H1 (cell line): ENCODE results near the gene USB1. TPM values are rescaled to one million over a fixed set of nuclear protein-coding genes. Genes with fewer than 3 reads are reported as not detected.

Experiments
- polyA plus RNA-seq, 7 experiments: library from polyadenylated mRNA; depleted of rRNA in 3 of 7; stranded (reverse) in 5 of 7; unstranded in 2 of 7; fragments of >200 nt in 5 of 7; fragments of 200-250 nt in 2 of 7; gene quantifications; 1 replicate in 5 of 7; 2 replicates in 1 of 7; 4 replicates in 1 of 7; pipeline versions ENCODE4 v1.2.1 to v1.2.3, GENCODE V29; 2011 to 2013; ENCODE audit warnings: missing spikeins in 2 of 7, mixed read lengths in 2 of 7
- total RNA-seq: library from RNA; stranded (reverse); fragmentation: NEBNext Ultra II Directional; extraction: Animal tissue kit (Norgen Biotek cat#: 25700); gene quantifications from 2 replicates; pipeline ENCODE4 v1.2.1, GENCODE V29; 2021
- TF ChIP-seq, protein P1 (sequence below): fragments of 300-600 bp; sonication (generic); IDR thresholded peaks from 2 replicates; pipeline ENCODE4 v1.7.1; 2012; ENCODE audit warnings: low read length, moderate library complexity, mild to moderate bottlenecking, inconsistent platforms; ENCODE audit not compliant: insufficient replicate concordance

Gene USB1
- total and polyA plus RNA-seq, 2 of the 8 experiments (the other 6 are each of a cell fraction or from before 2014, with no cell fraction given) = 65.4 to 75.9 TPM

DNA sequence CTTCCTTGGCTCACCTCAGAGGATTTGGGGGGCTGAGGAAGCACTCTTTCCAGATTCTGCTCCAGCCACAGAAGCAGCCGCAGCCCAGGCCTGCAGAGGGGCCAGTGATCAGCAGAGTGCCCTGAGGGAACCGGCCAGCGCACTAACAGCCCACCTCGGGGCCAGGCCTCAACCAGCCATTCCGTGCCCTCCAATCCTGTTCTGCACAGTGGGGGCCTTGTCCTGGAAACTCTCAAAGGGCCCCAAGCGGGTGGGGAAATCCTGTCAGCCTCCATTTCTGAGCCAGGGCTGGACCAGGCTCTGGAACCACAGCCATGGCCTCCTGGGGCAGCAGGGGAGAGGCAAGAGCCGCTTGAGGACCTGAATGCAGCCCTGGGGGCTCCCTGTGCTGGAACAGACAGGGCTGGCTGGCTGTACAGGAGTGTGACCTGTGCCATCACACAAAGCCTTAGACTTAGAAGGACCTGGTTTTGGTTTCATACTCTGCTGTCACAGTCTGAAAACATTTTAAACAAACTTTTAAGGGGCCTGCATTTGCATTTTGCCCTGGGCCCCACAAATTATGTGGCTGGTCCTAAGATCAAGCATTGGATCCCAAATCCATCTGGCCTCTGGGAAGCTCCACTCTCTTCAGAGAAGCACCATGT lies 40.3 kb upstream of the USB1 start (continued):
- TF ChIP-seq, protein P1, sequence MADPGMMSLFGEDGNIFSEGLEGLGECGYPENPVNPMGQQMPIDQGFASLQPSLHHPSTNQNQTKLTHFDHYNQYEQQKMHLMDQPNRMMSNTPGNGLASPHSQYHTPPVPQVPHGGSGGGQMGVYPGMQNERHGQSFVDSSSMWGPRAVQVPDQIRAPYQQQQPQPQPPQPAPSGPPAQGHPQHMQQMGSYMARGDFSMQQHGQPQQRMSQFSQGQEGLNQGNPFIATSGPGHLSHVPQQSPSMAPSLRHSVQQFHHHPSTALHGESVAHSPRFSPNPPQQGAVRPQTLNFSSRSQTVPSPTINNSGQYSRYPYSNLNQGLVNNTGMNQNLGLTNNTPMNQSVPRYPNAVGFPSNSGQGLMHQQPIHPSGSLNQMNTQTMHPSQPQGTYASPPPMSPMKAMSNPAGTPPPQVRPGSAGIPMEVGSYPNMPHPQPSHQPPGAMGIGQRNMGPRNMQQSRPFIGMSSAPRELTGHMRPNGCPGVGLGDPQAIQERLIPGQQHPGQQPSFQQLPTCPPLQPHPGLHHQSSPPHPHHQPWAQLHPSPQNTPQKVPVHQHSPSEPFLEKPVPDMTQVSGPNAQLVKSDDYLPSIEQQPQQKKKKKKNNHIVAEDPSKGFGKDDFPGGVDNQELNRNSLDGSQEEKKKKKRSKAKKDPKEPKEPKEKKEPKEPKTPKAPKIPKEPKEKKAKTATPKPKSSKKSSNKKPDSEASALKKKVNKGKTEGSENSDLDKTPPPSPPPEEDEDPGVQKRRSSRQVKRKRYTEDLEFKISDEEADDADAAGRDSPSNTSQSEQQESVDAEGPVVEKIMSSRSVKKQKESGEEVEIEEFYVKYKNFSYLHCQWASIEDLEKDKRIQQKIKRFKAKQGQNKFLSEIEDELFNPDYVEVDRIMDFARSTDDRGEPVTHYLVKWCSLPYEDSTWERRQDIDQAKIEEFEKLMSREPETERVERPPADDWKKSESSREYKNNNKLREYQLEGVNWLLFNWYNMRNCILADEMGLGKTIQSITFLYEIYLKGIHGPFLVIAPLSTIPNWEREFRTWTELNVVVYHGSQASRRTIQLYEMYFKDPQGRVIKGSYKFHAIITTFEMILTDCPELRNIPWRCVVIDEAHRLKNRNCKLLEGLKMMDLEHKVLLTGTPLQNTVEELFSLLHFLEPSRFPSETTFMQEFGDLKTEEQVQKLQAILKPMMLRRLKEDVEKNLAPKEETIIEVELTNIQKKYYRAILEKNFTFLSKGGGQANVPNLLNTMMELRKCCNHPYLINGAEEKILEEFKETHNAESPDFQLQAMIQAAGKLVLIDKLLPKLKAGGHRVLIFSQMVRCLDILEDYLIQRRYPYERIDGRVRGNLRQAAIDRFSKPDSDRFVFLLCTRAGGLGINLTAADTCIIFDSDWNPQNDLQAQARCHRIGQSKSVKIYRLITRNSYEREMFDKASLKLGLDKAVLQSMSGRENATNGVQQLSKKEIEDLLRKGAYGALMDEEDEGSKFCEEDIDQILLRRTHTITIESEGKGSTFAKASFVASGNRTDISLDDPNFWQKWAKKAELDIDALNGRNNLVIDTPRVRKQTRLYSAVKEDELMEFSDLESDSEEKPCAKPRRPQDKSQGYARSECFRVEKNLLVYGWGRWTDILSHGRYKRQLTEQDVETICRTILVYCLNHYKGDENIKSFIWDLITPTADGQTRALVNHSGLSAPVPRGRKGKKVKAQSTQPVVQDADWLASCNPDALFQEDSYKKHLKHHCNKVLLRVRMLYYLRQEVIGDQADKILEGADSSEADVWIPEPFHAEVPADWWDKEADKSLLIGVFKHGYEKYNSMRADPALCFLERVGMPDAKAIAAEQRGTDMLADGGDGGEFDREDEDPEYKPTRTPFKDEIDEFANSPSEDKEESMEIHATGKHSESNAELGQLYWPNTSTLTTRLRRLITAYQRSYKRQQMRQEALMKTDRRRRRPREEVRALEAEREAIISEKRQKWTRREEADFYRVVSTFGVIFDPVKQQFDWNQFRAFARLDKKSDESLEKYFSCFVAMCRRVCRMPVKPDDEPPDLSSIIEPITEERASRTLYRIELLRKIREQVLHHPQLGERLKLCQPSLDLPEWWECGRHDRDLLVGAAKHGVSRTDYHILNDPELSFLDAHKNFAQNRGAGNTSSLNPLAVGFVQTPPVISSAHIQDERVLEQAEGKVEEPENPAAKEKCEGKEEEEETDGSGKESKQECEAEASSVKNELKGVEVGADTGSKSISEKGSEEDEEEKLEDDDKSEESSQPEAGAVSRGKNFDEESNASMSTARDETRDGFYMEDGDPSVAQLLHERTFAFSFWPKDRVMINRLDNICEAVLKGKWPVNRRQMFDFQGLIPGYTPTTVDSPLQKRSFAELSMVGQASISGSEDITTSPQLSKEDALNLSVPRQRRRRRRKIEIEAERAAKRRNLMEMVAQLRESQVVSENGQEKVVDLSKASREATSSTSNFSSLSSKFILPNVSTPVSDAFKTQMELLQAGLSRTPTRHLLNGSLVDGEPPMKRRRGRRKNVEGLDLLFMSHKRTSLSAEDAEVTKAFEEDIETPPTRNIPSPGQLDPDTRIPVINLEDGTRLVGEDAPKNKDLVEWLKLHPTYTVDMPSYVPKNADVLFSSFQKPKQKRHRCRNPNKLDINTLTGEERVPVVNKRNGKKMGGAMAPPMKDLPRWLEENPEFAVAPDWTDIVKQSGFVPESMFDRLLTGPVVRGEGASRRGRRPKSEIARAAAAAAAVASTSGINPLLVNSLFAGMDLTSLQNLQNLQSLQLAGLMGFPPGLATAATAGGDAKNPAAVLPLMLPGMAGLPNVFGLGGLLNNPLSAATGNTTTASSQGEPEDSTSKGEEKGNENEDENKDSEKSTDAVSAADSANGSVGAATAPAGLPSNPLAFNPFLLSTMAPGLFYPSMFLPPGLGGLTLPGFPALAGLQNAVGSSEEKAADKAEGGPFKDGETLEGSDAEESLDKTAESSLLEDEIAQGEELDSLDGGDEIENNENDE = no peak
